Measurements from ENCODE around the gene GRM8.

DNA sequence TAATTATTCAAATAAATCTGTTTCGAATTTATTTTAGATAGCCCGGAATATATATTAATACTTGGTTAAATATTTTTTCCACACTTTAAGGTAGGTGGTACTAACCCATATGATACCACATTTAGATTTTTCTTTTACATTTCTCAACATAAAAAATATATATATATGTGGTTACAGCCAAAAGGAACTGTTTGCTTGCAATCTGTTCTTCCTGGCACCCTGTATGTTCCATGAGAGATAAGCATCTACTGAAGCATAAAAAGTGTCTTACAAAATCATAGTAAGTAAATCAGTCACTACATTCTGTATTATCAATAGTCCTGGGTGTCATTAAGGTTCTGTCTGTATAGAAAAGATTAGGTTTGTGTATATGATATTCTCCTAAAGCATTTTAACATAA lies 726.8 kb downstream of the GRM8 start:
- TF ChIP-seq RFX5 (IDR thresholded peaks at IDR 0.05; ENCODE audit: low read depth, low read length) (no peak), TAF1 (IDR thresholded peaks at IDR 0.05; ENCODE audit: control insufficient read depth, extremely low read depth, insufficient read depth, low read length, severe bottlenecking) (no peak), POLR2AphosphoS5 (IDR thresholded peaks at IDR 0.05; ENCODE audit: control insufficient read depth, insufficient read depth, low read depth, low read length) (no peak), MYC (IDR thresholded peaks at IDR 0.05; ENCODE audit: low read depth, low read length) (no peak), MYC (CRISPR knock-in tag; IDR thresholded peaks at IDR 0.05; ENCODE audit: borderline replicate concordance, low read depth) (no peak), POU5F1 (IDR thresholded peaks at IDR 0.05; ENCODE audit: borderline replicate concordance, low read depth, low read length, partially characterized antibody) (no peak), HDAC3 (IDR thresholded peaks at IDR 0.05; ENCODE audit: borderline replicate concordance, partially characterized antibody) (no peak), CTCF (IDR thresholded peaks at IDR 0.05 in 2 of 3, conservative IDR thresholded peaks at IDR 0.05 in 1 of 3; ENCODE audit: insufficient read depth in 2 of 3, low read depth in 1 of 3, low read length in 3 of 3) (no peak), NR2F6 (CRISPR knock-in tag; IDR thresholded peaks at IDR 0.05) (no peak), ZNF717 (CRISPR knock-in tag; IDR thresholded peaks at IDR 0.05) (no peak)
- TF ChIP-seq, protein P1, sequence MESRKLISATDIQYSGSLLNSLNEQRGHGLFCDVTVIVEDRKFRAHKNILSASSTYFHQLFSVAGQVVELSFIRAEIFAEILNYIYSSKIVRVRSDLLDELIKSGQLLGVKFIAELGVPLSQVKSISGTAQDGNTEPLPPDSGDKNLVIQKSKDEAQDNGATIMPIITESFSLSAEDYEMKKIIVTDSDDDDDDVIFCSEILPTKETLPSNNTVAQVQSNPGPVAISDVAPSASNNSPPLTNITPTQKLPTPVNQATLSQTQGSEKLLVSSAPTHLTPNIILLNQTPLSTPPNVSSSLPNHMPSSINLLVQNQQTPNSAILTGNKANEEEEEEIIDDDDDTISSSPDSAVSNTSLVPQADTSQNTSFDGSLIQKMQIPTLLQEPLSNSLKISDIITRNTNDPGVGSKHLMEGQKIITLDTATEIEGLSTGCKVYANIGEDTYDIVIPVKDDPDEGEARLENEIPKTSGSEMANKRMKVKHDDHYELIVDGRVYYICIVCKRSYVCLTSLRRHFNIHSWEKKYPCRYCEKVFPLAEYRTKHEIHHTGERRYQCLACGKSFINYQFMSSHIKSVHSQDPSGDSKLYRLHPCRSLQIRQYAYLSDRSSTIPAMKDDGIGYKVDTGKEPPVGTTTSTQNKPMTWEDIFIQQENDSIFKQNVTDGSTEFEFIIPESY (CRISPR knock-in tag; IDR thresholded peaks at IDR 0.05) = no peak
- TF ChIP-seq, protein P2, sequence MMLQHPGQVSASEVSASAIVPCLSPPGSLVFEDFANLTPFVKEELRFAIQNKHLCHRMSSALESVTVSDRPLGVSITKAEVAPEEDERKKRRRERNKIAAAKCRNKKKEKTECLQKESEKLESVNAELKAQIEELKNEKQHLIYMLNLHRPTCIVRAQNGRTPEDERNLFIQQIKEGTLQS (IDR thresholded peaks at IDR 0.05) = no peak
- TF ChIP-seq, protein P2 (CRISPR knock-in tag; conservative IDR thresholded peaks at IDR 0.05) = no peak

Measured in K562 (cell line).